Measurements from ENCODE around the gene ABCC11. TPM values are rescaled to one million over a fixed set of nuclear protein-coding genes. Genes with fewer than 3 reads are reported as not detected.
A peak's percentile ranks its signal among the peaks of the same experiment; 100 is the strongest.
"Not testable (repeated sequence)": the region's sequence is repeated elsewhere in the genome, so short reads cannot be mapped to it uniquely, and the experiment has no call there.

Gene ABCC11
- total RNA-seq, 1 experiment from 2014 or later, result 0.61 TPM

DNA sequence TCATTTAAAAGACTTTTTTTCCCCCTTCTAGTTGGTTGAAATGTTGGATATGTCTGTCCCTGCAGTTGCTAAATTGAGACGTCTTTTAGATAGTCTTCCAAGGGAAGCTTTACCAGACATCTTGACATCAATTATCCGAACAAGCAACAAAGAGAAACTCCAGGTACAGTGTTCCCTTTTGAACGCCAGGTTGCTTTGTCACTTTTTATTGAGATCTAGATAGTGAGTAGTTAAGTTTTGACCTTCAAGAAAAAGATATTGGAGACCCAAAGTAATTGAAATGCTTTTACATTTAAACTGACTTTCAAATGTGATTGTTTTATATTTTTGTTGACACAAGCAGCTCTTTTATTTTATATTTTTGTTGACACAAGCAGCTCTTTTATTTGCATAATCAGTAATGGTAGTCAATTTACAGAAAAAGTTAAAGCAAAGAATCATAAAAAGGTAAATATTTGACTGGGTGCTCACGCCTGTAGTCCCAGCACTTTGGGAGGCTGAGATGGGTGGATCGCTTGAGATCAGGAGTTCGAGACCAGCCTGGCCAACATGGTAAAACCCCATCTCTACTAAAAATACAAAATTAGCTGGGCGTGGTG is 9.3 kb upstream of the ABCC11 start:
- in situ Hi-C loops (cut with HindIII; ENCODE audit: low pct_unique_long_range_greater_than_20kb, low sequenced_read_pairs), result no loop called here
- no peak for DNase-seq (ENCODE audit: low read depth)

DNA sequence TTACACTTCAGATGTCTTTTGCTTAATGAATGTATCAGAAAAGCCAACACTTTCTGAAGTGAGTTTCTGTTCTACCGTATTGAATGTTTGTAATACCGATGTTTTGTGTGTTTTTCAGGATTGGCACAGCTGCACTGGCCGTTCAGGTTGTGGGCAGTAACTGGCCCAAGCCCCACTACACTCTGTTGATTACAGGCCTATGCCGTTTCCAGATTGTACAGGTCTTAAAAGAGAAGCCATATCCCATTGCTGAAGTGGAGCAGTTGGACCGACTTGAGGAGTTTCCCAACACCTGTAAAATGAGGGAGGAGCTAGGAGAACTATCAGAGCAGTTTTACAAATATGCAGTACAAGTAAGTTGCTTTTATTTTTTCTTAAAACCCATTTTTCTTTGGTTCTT is 4.7 kb upstream of the ABCC11 start:
- in situ Hi-C loops (cut with HindIII; ENCODE audit: low pct_unique_long_range_greater_than_20kb, low sequenced_read_pairs), result no loop called here
- DNase-seq (ENCODE audit: low read depth), result no peak

DNA sequence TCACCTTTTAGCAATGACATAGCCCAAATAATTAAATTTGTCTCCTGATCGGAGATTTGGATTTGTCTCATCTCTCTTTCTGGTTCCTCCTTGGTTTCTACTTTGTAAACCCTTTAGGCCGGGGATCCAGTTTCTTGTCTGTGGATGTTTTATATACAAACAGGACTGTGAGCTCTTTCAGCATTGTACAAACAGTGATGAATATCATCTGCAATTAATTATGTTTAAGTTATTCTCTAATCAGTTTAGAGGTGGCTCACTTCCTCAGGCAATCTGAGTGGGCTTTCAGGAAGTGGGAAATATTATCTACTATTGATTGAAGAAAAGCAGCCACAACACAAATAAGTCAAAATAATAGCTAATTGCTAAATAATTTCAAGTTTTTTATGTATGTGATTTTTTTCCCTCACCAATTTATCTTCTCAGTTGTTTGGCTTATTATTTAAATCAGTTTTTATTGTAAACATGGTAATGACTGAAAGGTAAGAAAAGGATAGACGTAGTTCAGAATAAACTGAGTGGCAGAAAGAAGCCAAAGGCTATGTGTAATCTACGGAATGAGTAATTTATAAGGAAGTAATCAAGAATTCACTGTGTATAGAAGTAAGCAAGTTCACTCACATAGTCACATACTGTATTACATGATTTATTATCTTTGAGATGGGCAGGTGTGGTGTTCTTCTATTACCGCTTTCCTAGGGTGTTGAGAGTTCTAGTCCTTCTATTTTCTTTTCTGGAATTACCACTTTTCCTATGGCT is 3.4 kb upstream of the ABCC11 start:
- no peak for DNase-seq (ENCODE audit: low read depth)
- in situ Hi-C loops (cut with HindIII; ENCODE audit: low pct_unique_long_range_greater_than_20kb, low sequenced_read_pairs), result no loop called here

DNA sequence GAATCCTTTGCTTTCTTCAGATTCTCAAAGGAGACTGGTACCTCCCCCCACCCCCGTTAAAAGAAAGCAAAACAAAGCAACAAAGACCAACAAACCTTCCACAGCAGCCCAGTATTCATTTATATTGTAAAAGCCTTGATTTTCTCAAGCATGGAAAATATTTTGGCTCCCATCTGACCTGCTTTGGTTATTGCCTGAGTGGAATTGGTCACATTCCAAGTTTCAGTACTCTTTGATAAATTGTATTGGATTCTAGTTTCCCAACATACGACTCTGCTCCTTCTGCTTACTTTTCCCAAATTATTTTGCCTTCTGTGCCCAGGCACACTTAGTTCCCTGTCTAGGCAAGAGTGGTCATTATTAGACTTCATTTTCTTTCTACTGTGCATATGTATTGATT is 1.3 kb downstream of the ABCC11 start:
- DNase-seq (ENCODE audit: low read depth), result no peak
- in situ Hi-C loops (cut with HindIII; ENCODE audit: low pct_unique_long_range_greater_than_20kb, low sequenced_read_pairs), result no loop called here

DNA sequence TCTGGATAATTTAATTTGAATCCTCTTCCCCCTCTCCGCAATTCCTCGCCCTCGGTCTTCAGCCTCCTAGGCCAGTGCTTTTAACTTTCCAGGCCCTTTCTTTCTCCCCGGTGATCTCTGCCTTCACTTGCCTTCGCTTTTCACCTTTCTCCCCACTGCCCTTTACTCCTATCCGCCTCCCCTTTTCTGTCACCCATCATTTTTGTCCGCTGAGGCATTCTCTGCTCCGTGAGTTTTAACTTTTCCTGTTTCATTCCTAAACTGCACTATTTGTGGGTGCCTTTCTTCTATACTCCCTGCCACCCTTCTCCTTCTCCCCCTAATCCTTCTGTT is 2.5 kb downstream of the ABCC11 start:
- in situ Hi-C loops (cut with HindIII; ENCODE audit: low pct_unique_long_range_greater_than_20kb, low sequenced_read_pairs), result no loop called here
- DNase-seq (ENCODE audit: low read depth), result no peak

DNA sequence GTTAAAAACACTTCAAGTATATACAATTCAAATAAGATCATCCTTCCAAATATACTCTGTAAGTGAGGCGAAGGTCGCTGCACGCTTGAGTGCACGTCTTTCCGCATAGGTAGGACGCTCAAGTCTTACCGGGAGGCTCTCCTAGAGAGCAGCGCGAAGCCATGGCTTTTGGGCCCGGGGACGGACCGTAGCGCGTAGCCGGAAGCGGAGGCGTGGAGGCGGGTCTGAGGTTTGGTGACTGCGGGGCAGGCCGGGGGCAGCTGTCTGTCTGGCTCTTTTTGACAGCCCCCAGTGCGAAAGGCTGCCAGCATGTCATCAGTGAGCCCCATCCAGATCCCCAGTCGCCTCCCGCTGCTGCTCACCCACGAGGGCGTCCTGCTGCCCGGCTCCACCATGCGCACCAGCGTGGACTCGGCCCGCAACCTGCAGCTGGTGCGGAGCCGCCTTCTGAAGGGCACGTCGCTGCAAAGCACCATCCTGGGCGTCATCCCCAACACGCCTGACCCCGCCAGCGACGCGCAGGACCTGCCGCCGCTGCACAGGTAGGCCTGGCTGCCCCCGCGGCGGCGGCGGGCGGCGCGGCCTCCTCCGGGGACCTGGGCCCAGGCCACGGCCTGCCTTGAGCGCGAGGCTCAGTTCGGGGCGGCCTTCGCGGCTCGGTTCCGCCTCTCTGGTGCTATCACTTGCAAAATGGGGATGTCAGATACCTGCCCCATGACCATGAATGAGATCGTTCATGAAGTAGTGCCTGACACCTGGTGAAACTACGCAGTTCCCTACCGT is 3.1 kb downstream of the ABCC11 start, which contains the start of gene LONP2:
Gene LONP2 (plus strand): TSS at position 221 of the 783 bp plus-strand sequence. CDS start 89 bp downstream, at position 310.
- DNase-seq (ENCODE audit: low read depth), result peak; percentile 78
- in situ Hi-C loops (cut with HindIII; ENCODE audit: low pct_unique_long_range_greater_than_20kb, low sequenced_read_pairs), result no loop called here

DNA sequence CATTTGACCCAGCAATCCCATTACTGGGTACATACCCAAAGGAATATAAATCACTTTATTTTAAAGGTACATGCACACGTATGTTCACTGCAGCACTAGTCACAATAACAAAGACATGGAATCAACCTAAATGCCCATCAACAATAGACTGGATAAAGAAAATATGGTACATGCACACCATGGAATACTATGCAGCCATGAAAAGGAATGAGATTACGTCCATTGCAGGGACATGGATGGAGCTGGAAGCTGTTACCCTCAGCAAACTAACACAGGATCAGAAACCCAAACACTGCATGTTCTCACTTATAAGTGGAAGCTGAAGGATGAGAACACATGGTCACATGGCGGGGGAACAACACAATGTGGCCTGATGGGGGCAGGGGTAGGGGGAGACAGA is 7.2 kb downstream of the ABCC11 start:
- DNase-seq (ENCODE audit: low read depth); in situ Hi-C loops (cut with HindIII; ENCODE audit: low pct_unique_long_range_greater_than_20kb, low sequenced_read_pairs): not testable (repeated sequence)

DNA sequence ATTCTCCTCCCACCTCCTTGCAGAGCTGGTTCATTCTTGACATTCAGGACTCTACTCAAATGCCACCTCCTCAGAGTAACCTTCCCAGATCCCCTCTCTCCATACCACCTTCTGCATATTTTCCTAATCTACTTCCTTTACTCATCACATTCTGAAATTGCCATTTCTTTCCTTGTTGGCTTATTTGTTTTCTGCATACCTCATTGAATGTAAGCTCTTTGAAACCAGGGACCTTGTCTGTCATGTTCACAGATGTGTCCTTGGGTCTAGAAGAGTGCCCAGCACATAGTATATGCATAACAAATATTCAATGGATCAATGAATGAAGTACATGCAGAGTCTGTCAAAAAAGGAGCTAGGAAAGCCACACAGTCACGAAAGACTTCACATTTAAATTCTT is 11.1 kb downstream of the ABCC11 start:
- in situ Hi-C loops (cut with HindIII; ENCODE audit: low pct_unique_long_range_greater_than_20kb, low sequenced_read_pairs), result no loop called here
- no peak for DNase-seq (ENCODE audit: low read depth)

DNA sequence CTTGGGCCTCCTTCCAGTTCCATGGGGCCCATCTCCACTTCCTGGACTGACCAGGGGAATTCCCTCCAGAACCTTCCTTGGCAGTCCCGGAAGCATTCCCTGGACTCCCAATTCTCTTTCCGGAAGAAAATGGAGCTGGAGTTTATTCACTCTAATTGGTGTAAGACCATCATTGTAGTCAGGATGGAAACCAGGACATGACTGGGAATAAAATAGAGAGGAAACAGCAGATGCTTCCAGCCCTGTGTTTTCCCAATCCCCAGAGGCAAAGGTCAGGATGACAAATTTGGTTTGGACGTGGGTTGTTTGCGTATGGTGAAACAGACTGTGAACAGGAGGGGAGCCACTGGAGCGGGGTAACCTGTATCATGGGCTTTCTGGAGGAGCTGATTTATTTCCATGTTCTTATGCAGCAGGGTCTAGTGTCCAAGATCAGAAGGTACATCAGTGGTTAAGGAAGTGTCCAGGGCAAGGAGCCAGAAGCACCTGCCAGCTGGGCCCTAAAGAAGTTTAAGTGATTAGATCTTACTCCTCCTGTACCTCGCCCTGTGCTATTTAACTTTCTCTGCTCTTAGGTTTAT is 11.7 kb downstream of the ABCC11 start:
- in situ Hi-C loops (cut with HindIII; ENCODE audit: low pct_unique_long_range_greater_than_20kb, low sequenced_read_pairs), result no loop called here
- DNase-seq (ENCODE audit: low read depth), result no peak

DNA sequence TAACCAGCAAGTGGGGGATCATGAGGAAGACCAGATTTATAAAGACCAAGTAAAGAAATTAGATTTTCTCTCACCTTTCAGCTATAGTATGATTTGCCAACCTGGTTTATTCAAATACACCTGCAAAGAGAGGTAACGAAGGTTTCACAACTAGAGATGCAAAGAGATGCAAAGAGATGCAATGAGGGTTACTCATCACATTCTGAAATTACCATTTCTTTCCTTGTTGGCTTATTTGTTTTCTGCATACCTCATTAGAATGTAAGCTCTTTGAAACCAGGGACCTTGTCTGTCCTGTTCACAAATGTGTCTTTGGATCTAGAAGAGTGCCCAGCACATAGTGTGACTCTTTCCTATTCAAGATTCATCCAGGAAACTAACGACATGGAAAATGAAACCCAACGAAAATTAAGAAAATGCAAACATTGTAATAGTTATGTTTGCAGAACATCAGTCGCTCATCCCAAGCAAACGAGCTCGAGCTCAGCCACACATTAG is 12.2 kb downstream of the ABCC11 start:
- no peak for DNase-seq (ENCODE audit: low read depth)

DNA sequence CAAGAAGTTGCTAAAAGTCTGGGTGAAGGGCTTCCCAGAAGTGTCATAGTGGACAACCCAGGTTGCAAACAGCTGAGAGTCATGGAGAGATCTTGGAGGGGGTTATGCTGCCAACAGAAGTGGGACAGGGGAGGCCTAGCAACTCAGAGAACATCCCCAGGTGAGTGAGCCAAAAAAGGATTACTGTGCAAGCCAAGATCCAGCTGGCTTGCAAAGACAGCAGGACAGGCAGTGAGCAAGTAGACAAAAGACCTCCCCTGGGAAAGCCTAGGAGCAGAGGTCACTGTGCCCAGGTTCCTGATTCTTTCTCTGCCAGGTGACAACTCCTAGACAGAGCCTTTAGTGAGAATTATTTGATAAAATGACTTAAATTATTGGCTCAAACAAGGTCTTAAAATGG is 12.7 kb downstream of the ABCC11 start:
- DNase-seq (ENCODE audit: low read depth), result no peak
- in situ Hi-C loops (cut with HindIII; ENCODE audit: low pct_unique_long_range_greater_than_20kb, low sequenced_read_pairs), result no loop called here

More for the DNA sequence above, 12.2 kb downstream of the ABCC11 start:
- in situ Hi-C loops (cut with HindIII; ENCODE audit: low pct_unique_long_range_greater_than_20kb, low sequenced_read_pairs), result no loop called here

DNA sequence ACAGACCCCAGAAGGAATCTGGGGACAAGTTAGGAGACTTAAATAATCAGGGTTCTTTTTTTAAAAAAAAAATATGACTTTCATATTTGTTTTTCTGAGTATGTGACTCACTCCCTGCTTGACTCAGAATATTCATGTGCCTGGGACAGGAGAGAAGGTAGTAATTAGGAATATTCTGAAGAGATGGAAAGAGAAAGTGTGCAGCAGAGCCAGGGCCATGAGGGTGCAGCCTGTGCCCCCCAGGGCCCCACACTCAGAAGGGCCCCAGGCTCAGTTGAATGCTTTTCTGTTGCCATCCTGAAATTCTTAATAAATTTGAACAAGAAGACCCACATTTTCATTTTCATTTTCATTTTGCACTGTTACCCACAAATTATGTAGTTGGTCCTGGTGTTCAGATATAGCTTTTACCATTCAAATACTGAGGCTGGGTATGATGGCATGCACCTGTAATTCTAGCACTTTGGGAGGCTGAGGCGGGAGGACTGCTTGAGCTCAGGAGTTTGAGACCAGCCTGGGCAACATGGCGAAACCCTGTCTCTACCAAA is 14.8 kb downstream of the ABCC11 start:
- in situ Hi-C loops (cut with HindIII; ENCODE audit: low pct_unique_long_range_greater_than_20kb, low sequenced_read_pairs), result no loop called here
- no peak for DNase-seq (ENCODE audit: low read depth)

DNA sequence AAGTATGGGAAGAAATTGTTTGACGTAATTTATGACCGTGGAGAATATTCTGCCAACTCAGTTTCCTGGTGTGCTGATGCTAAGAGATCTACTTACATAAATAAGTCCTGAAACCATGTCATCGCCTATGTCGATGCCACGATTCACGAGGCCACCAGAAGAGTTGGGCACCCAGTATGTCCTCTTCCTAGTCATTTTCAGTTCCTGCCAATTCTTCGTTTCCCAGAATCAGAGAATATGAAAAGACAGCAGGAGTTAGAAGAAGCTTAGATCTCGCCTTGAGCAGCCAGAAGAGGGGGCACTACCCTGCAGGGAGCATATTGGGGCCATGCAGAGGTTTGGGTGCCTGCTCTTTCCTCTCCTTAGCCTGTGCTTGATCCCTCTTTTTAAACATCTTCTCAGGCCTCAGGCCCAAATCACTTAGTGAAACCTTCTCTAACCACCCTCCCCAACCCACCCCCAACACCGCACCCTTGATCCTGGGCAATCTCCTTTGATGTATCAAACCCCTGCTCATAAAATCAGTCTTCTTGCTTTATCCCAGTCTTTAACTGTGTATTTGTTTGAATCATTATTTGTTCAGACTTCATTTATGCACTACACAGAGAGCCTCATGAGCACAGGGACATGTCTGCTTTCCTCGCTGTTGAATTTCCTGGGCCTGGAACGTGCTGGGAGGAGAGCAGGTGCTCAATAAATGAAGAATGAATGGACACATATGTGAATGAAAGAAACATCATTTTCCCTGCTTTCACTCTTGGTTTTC is 15.4 kb downstream of the ABCC11 start:
- in situ Hi-C loops (cut with HindIII; ENCODE audit: low pct_unique_long_range_greater_than_20kb, low sequenced_read_pairs), result no loop called here
- DNase-seq (ENCODE audit: low read depth), result no peak

DNA sequence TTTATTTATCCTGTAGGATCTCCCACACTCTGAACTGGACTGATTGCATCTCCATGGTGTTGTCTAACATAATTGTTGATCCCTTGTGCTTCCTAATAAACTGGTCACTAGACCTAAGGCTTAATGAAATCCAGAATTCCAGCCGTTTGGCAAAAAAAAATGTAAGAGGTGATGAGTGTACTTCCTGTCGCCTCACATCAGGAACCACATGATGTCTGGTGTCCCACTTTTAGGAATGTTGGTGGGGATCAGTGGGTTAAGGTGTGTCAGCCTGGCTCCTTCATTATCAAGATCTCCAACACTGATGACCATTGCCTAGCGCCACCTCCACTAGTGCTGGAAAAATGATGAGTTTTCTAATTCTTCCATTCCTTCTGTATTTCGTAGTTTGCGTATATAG is 21.9 kb downstream of the ABCC11 start:
- no peak for DNase-seq (ENCODE audit: low read depth)
- in situ Hi-C loops (cut with HindIII; ENCODE audit: low pct_unique_long_range_greater_than_20kb, low sequenced_read_pairs), result no loop called here

DNA sequence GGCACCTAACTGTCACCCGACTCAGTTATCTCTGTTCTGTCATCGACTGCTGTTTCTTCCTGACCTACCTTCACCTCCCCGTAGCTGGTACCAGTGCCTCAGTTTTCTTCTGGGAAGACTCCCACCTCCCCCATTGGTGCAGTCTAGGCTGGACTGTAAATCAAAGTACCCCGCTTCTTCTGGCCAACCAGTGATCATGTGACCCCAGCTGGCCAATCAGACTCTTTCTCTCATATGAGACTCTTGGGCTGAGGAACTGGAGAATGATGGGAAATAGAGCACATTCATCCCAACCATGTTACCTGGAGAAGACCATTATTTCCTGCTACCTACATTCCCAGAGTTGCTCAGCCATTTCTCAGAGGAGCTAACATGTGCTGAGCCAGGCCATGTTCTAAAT is 23.8 kb downstream of the ABCC11 start:
- no peak for DNase-seq (ENCODE audit: low read depth)
- in situ Hi-C loops (cut with HindIII; ENCODE audit: low pct_unique_long_range_greater_than_20kb, low sequenced_read_pairs), result no loop called here

DNA sequence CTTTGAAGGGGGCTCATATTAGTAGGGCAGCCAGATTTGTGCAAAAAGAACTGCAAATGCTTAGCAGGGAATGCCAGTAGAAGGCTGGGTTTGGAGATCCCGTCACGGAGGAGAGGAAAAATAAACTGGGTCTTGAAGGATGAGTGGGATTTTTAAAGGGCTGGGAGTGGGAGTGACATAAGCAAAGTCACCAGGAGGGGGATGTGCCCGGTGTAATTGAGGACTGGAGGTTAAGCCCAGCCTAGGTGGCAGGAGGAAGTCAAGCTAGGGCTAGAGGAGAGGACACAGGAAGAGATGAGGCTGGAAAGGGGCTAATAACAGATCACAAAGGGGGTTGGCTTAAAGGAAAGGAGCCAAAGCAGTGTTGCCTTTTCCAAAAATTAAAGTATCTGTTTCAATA is 26.4 kb downstream of the ABCC11 start:
- in situ Hi-C loops (cut with HindIII; ENCODE audit: low pct_unique_long_range_greater_than_20kb, low sequenced_read_pairs), result no loop called here
- DNase-seq (ENCODE audit: low read depth), result no peak

DNA sequence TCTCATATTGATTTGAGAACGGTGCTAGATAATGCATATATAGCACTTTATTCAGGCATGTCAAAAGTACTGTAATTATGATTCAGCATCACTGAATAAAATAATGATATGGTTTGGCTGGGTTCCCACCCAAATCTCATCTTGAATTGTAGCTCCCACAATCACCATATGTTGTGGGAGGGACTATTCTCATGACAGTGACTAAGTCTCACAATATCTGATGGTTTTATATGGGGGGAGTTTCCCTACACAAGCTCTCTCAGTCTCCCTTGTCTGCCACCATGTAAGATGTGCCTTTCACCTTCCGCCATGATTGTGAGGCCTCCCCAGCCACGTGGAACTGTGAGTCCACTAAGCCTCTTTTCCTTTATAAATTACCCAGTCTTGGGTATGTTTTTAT is 28.9 kb downstream of the ABCC11 start:
- no peak for DNase-seq (ENCODE audit: low read depth)
- in situ Hi-C loops (cut with HindIII; ENCODE audit: low pct_unique_long_range_greater_than_20kb, low sequenced_read_pairs), result no loop called here

DNA sequence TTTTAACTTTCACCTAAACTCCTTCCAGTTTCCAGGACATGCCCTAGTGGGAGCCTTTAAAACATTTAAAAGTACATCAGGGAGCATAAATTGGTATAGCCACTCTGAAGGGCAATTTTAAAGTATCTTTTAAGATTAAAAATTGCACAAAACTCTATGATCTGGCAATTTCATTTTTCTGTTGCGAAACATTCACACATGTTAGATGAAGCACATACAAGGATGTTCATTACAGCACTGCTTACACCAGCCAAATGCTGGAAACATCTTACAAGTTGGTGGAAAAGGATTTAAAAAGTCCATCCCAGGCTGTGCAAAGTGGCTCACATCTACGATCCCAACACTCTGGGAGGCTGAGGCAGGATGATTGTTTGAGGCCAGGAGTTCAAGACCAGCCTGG is 29.6 kb downstream of the ABCC11 start:
- DNase-seq (ENCODE audit: low read depth), result no peak
- in situ Hi-C loops (cut with HindIII; ENCODE audit: low pct_unique_long_range_greater_than_20kb, low sequenced_read_pairs), result no loop called here

Data from Caki2 (cell line).